Left lung (tissue), 10 donors: ENCODE measurements around the gene TWF2. TPM values are rescaled to one million over a fixed set of nuclear protein-coding genes. Genes with fewer than 3 reads are reported as not detected.
A peak's percentile ranks its signal among the peaks of the same experiment; 100 is the strongest.

Experiments
- ATAC-seq: fragments of 200-7000 bp; cut with Tn5 transposase; one replicate; pipeline ENCODE4 v1.9.1; 2020; ENCODE audit warnings: moderate library complexity
- DNase-seq, 4 donors: peaks; one replicate each; pipeline ENCODE4 v3.0.0-alpha.2; 2013 to 2020
- H3K27ac ChIP-seq, 2 donors: fragments of 200-600 bp; sonication (generic) in 1 of 2; one replicate each; pipeline versions ENCODE4 v1.5.0 to v1.8.0; 2020 to 2021
- H3K27me3 ChIP-seq, 2 donors: fragments of 200-600 bp; sonication (generic) in 1 of 2; one replicate each; pipeline versions ENCODE4 v1.5.0 to v1.8.0; 2020 to 2021
- H3K36me3 ChIP-seq, 2 donors: fragments of 200-600 bp; sonication (generic) in 1 of 2; one replicate each; pipeline versions ENCODE4 v1.5.0 to v1.8.0; 2020 to 2021
- H3K4me1 ChIP-seq, 2 donors: fragments of 200-600 bp; one replicate each; pipeline ENCODE4 v1.8.0; 2021
- H3K4me3 ChIP-seq, 2 donors: fragments of 200-600 bp; sonication (generic) in 1 of 2; one replicate each; pipeline versions ENCODE4 v1.5.0 to v1.8.0; 2020 to 2021; ENCODE audit warnings: mild to moderate bottlenecking in 1 of 2
- H3K9me3 ChIP-seq, 2 donors: fragments of 200-600 bp; sonication (generic) in 1 of 2; one replicate each; pipeline versions ENCODE4 v1.5.0 to v1.8.0; 2020 to 2021
- intact Hi-C, 2 donors: fragments of 100-400 bp; cut with DNase I; formaldehyde crosslinking; loops; one replicate each; pipeline versions ENCODE4 v1.11.2 to v1.14.2; 2022
- polyA plus RNA-seq, 6 donors: library from polyadenylated mRNA; unstranded; fragments of 120-200 nt; gene quantifications; one replicate each; pipeline ENCODE4 v1.2.1, GENCODE V29; 2013; ENCODE audit not compliant: insufficient read length in 6 of 6
- total RNA-seq, 2 donors: library from RNA; stranded (reverse); fragmentation: NEBNext Ultra II Directional; extraction: Animal tissue kit (Norgen Biotek cat#: 25700); gene quantifications; one replicate each; pipeline ENCODE4 v1.2.1, GENCODE V29; 2021
- TF ChIP-seq, protein P1 (sequence below), 2 donors: fragments of 200-600 bp; sonication (generic) in 1 of 2; IDR thresholded peaks; one replicate each; pipeline versions ENCODE4 v1.5.0 to v1.8.0; 2021; ENCODE audit warnings: antibody characterized with exemption in 2 of 2
- donor health status: DM: no; HTN: yes; CAD: no.
- donor health status: DM: no; HTN: no; CAD: no.

Gene TWF2
- total and polyA plus RNA-seq, 8 donors, result 28.9 to 77.5 (median 32.4) TPM

DNA sequence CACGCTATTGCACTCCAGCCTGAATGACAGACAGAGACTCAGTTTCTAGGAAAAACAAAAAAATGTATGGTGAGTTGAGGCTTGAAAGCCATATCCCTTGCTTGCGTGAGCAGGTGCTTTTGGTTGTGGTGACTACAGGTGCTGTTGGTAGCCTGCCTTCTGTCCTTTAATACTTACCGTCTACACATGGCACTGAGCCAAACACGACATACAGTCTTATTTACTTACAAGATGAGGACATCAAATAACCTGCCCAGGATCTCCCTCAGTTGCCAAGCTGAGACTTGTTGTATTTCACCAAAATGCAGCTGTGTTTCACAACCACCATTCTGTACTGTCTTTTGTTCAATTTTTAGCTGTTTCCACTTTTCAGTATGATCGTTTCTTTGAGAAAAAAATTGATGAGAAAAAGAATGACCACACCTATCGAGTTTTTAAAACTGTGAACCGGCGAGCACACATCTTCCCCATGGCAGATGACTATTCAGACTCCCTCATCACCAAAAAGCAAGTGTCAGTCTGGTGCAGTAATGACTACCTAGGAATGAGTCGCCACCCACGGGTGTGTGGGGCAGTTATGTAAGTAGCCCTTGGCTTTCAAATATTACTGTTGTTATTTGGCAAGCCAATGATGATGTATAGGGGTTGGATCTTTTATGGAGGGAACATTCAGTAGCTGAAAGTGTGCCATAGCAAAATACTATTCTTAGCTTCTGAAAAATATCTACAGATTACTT, 34.5 kb downstream of the TWF2 start:
- H3K27me3 ChIP-seq, result no peaks in the 10 kb centered on the region
- no peaks in the 10 kb centered on the region for H3K9me3 ChIP-seq
- DNase-seq (no peak), ATAC-seq (no peak)
- intact Hi-C loops, result no loop called here
- peak overlapping the region in 1 of 2 donors; percentile 86 for H3K27ac ChIP-seq
- H3K4me1 ChIP-seq, result peaks cover 20 to 72% of the 10 kb centered on the region in 2 donors
- peaks cover 0 to 83% of the 10 kb centered on the region in 2 donors for H3K36me3 ChIP-seq
- TF ChIP-seq, protein P1, sequence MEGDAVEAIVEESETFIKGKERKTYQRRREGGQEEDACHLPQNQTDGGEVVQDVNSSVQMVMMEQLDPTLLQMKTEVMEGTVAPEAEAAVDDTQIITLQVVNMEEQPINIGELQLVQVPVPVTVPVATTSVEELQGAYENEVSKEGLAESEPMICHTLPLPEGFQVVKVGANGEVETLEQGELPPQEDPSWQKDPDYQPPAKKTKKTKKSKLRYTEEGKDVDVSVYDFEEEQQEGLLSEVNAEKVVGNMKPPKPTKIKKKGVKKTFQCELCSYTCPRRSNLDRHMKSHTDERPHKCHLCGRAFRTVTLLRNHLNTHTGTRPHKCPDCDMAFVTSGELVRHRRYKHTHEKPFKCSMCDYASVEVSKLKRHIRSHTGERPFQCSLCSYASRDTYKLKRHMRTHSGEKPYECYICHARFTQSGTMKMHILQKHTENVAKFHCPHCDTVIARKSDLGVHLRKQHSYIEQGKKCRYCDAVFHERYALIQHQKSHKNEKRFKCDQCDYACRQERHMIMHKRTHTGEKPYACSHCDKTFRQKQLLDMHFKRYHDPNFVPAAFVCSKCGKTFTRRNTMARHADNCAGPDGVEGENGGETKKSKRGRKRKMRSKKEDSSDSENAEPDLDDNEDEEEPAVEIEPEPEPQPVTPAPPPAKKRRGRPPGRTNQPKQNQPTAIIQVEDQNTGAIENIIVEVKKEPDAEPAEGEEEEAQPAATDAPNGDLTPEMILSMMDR (IDR thresholded peaks at IDR 0.05), result no peak
- H3K4me3 ChIP-seq, result no peak overlapping the region

DNA sequence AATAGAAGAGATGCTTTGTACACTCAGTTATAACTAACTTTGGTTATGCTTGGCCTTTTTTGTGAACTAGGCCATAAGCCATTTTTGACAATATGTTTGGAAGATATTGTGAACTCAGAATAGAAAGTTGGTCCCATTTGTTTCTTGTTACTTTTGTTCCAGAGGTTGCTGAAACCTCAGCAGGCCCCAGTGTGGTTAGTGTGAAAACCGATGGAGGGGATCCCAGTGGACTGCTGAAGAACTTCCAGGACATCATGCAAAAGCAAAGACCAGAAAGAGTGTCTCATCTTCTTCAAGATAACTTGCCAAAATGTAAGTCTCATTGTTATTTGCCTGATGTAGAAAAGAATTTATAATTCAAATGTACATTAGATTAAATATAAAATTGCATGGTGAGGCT, 35.3 kb downstream of the TWF2 start:
- no peak for DNase-seq
- Histone ChIP-seq H3K36me3 (peaks cover 0 to 79% of the 10 kb centered on the region in 2 donors), H3K27ac (peak overlapping the region in 1 of 2 donors; percentile 86), H3K4me1 (peaks cover 29 to 80% of the 10 kb centered on the region in 2 donors), H3K9me3 (no peaks in the 10 kb centered on the region), H3K27me3 (no peaks in the 10 kb centered on the region), H3K4me3 (no peak overlapping the region)
- TF ChIP-seq, protein P1 (IDR thresholded peaks at IDR 0.05), result no peak
- intact Hi-C loops, result no loop called here
- ATAC-seq, result no peak

DNA sequence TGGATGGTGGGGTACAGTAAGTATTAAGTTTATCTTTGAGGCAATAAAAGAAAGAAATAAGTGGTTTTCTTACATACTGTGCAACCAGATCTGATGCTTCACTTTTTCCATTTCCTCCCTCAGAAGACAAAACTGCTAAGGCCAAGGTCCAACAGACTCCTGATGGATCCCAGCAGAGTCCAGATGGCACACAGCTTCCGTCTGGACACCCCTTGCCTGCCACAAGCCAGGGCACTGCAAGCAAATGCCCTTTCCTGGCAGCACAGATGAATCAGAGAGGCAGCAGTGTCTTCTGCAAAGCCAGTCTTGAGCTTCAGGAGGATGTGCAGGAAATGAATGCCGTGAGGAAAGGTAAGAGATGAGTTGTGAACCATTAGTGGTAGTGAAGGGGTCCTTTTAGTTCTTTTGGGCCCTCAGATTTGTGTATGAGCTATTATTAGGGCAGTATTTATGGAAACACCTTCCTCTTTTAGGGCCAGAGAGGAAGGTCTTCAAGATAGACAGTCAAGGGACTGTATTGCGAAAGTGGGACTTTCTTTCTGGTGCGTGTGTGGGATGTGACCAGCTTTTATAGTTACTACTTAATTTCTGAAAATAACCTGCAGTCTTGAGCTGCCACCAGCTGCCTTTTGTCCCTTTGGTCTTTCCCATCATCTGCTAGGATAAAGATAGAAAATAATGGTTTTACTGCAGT, 36.4 kb downstream of the TWF2 start:
- TF ChIP-seq, protein P1 (IDR thresholded peaks at IDR 0.05), result no peak
- Histone ChIP-seq H3K9me3 (no peaks in the 10 kb centered on the region), H3K27ac (peak overlapping the region; percentile 51 to 86), H3K4me1 (peaks cover 31 to 84% of the 10 kb centered on the region in 2 donors), H3K36me3 (peaks cover 0 to 68% of the 10 kb centered on the region in 2 donors), H3K4me3 (no peak overlapping the region), H3K27me3 (no peaks in the 10 kb centered on the region)
- intact Hi-C loops, result no loop called here
- DNase-seq (peak in 1 of 4 donors; percentile 53), ATAC-seq (no peak)

DNA sequence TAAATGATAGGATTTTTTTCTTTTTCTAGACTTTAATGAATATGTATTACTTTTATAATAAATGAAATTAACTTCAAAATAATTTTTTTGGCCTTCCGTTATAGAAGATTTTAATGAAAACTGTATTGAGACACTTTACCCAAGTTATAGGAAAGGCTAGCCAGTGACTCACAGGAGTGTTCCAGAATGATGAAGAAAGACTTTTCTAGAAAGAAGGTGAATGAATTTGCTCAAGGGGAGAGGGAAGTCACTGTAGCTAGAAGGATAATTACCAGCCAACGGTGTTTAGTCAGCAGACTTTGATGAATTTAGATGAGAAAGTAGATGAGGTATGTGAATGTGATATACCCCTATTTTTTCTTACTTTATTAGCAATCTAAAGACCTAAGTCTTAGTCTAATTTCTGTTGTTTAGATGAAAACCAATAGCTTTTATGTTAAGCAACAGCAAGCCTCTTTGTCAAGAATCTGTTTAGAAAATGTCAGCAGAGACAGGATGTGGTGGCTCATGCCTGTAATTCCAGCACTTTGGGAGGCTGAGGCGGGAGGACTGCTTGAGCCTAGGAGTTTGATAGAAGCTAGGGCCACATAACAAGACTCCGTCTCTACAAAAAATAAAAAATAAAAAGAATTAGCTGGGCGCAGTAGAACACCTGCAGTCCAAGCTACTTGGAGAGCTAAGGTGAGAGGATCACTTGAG, 37.8 kb downstream of the TWF2 start:
- DNase-seq (no peak), ATAC-seq (no peak)
- Histone ChIP-seq H3K9me3 (no peaks in the 10 kb centered on the region), H3K27ac (peak overlapping the region; percentile 51 to 86), H3K4me1 (peaks cover 45 to 93% of the 10 kb centered on the region in 2 donors), H3K4me3 (peak overlapping the region in 1 of 2 donors; percentile 10), H3K27me3 (no peaks in the 10 kb centered on the region), H3K36me3 (peaks cover 0 to 54% of the 10 kb centered on the region in 2 donors)
- TF ChIP-seq, protein P1 (IDR thresholded peaks at IDR 0.05), result no peak
- intact Hi-C loops, result no loop called here
